ENCODE data around the gene HOXC6.

DNA sequence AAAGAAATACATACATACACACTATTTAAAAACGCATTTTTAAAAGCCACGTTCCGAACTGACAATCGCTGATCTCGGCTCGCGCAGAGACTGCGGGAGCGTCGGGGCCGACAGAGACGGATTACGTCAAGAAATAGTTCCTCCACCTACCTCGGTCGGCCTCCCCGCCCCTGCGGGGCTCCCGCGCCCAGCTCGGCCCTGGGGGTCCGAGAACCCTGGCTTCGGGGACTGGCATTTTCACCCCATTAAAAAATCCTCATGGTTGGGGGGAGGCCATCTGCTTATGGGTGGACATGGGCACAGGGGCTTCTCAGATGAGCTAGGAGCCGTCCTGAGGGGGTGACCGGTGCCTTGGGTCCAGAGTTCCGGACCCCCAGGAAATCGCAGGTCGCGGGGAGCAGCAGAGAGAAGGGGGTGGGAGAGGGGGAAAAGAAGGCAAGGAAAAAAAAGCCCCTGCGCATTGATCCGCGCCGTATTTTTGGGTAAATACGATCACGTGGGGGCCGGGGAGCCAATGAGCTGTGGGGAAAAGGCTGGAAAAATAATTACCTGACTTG lies 28.6 kb upstream of the HOXC6 start:
- TF ChIP-seq HDAC3 (IDR thresholded peaks at IDR 0.05; ENCODE audit: borderline replicate concordance, partially characterized antibody) (no peak), CREB1 (IDR thresholded peaks at IDR 0.05) (no peak), CREB1 (CRISPR knock-in tag; IDR thresholded peaks at IDR 0.05) (0 out of 2 replicates have a peak, but pooled peaks have one; percentile 24), SP1 (CRISPR knock-in tag; IDR thresholded peaks at IDR 0.05) (no peak), GABPB2 (CRISPR knock-in tag; conservative IDR thresholded peaks at IDR 0.05) (no peak), ATF7 (IDR thresholded peaks at IDR 0.05) (peak; percentile 91)
- TF ChIP-seq, protein P1, sequence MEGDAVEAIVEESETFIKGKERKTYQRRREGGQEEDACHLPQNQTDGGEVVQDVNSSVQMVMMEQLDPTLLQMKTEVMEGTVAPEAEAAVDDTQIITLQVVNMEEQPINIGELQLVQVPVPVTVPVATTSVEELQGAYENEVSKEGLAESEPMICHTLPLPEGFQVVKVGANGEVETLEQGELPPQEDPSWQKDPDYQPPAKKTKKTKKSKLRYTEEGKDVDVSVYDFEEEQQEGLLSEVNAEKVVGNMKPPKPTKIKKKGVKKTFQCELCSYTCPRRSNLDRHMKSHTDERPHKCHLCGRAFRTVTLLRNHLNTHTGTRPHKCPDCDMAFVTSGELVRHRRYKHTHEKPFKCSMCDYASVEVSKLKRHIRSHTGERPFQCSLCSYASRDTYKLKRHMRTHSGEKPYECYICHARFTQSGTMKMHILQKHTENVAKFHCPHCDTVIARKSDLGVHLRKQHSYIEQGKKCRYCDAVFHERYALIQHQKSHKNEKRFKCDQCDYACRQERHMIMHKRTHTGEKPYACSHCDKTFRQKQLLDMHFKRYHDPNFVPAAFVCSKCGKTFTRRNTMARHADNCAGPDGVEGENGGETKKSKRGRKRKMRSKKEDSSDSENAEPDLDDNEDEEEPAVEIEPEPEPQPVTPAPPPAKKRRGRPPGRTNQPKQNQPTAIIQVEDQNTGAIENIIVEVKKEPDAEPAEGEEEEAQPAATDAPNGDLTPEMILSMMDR (IDR thresholded peaks at IDR 0.05 in 2 of 3, conservative IDR thresholded peaks at IDR 0.05 in 1 of 3; ENCODE audit: insufficient read depth in 2 of 3, low read depth in 1 of 3, low read length in 3 of 3), result no peak
